ENCODE data around the gene CNTNAP2. TPM values are rescaled to one million over a fixed set of nuclear protein-coding genes. Genes with fewer than 3 reads are reported as not detected.

The CNTNAP2 gene
- total and polyA plus RNA-seq, 2 of the 13 experiments (the other 11 are each of a cell fraction or from before 2014, with no cell fraction given) = 0.40 to 0.42 TPM

- no peak overlapping the region for H3K9ac ChIP-seq (ENCODE audit: insufficient read depth, low read depth, low read length)
- in situ Hi-C loops (cut with HindIII; ENCODE audit: extremely low pct_ligation_motif_present, low pct_unique_long_range_greater_than_20kb) = no loop called here
- DNase-seq (ENCODE audit: low spot score) (no peak), ATAC-seq (no peak), FAIRE-seq (no peak)
- H2AFZ ChIP-seq (ENCODE audit: low read length) = no peak overlapping the region
- H3K27me3 ChIP-seq (ENCODE audit: control insufficient read depth in 1 of 2, insufficient read depth in 2 of 2, low read length in 2 of 2) = peaks cover 0 to 6% of the 10 kb centered on the region in 2 experiments; a peak in 2 of 5 replicates
- no peaks in the 10 kb centered on the region for H3K9me3 ChIP-seq (ENCODE audit: low read length)
- no peak overlapping the region for H3K27ac ChIP-seq (ENCODE audit: extremely low read length, insufficient read depth, low read length)
- POLR2A ChIA-PET = no interaction called here
- H3K79me2 ChIP-seq (ENCODE audit: insufficient read depth, low read length) = no peaks in the 10 kb centered on the region
- CTCF ChIA-PET (ENCODE audit: low intra/inter-chr PET ratio, low total read pairs) = no interaction called here
- no peak overlapping the region for H3K4me2 ChIP-seq (ENCODE audit: low read depth, low read length)
- no peak overlapping the region for H3K4me3 ChIP-seq (replicated peaks in 1 of 3; ENCODE audit: insufficient read depth in 1 of 3, low read depth in 2 of 3, low read length in 3 of 3)
- H3K36me3 ChIP-seq (replicated peaks in 1 of 2; ENCODE audit: control insufficient read depth in 1 of 2, insufficient read depth in 2 of 2, low read length in 2 of 2) = no peaks in the 10 kb centered on the region
- BruUV-seq (replicated peaks) = no TSS peak
- WGBS (ENCODE audit: low lambda C conversion rate) = 0% methylated on average over 1 of the region's 1 CpG
- no peaks in the 10 kb centered on the region for H4K20me1 ChIP-seq (ENCODE audit: insufficient read depth, low read length)
- TF ChIP-seq NKX3-1 (CRISPR knock-in tag; IDR thresholded peaks at IDR 0.05) (no peak), TARDBP (CRISPR knock-in tag; IDR thresholded peaks at IDR 0.05) (no peak), MTF1 (CRISPR knock-in tag; IDR thresholded peaks at IDR 0.05) (no peak), ZSCAN25 (CRISPR knock-in tag; IDR thresholded peaks at IDR 0.05) (no peak), MED1 (CRISPR knock-in tag; IDR thresholded peaks at IDR 0.05) (no peak), SMARCC2 (IDR thresholded peaks at IDR 0.05) (no peak), POGK (CRISPR knock-in tag; conservative IDR thresholded peaks at IDR 0.05) (no peak), NFAT5 (CRISPR knock-in tag; IDR thresholded peaks at IDR 0.05) (no peak), PHF20 (CRISPR knock-in tag; IDR thresholded peaks at IDR 0.05) (no peak), GLI4 (CRISPR knock-in tag; IDR thresholded peaks at IDR 0.05; ENCODE audit: borderline replicate concordance) (no peak), TGIF2 (CRISPR knock-in tag; IDR thresholded peaks at IDR 0.05) (no peak), ZNF350 (CRISPR knock-in tag; IDR thresholded peaks at IDR 0.05; ENCODE audit: borderline replicate concordance, low read depth) (no peak), REXO4 (CRISPR knock-in tag; IDR thresholded peaks at IDR 0.05; ENCODE audit: borderline replicate concordance) (no peak), GABPB1 (CRISPR knock-in tag; IDR thresholded peaks at IDR 0.05) (no peak), ATAD3A (CRISPR knock-in tag; IDR thresholded peaks at IDR 0.05) (no peak)
- peaks cover 7% of the 10 kb centered on the region for H3K4me1 ChIP-seq (ENCODE audit: insufficient read depth, low read length)
- intact Hi-C loops (cut with micrococcal nuclease; ENCODE audit: unreplicated experiment) = no loop called here
These were observed 2187.9 kb downstream of the CNTNAP2 start for GRCh38 chr7:148304456-148304855.
